ENCODE results near the gene CHRDL2.

GRCh38 chr11:74775762-74776161 lies 44.5 kb upstream of the CHRDL2 start:
- TF ChIP-seq EZH2 (IDR thresholded peaks at IDR 0.05; ENCODE audit: low read length, missing control alignments): no peak
- no peak for TF ChIP-seq CTCF (conservative IDR thresholded peaks at IDR 0.05 in 1 of 2, IDR thresholded peaks at IDR 0.05 in 1 of 2; ENCODE audit: low read depth in 1 of 2, low read length in 2 of 2)
